ENCODE data around the gene KRT3.
"Not testable (repeated sequence)": the region's sequence is repeated elsewhere in the genome, so short reads cannot be mapped to it uniquely, and the experiment has no call there.

KRT3 gene

DNA sequence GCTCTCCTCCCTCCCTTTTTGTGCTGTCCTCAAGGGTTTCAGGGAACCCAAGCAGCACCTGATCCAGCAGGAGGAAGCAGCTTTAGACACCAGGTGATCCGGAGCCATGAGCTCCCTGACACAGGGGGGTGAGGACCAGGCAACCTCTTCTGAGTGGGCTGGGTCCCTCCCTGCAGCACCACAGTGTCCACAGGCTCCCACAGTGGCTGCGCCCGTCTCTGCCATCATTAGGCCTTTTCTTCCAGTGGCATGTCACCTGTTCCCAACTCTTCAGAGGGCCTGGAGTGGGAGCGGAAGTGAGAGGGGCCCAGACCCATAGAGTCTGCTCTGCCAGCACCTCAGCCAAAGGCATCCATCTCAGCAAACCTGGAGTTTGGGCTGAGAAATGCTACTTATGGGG, 18.4 kb downstream of the KRT3 start:
- no peak for DNase-seq

DNA sequence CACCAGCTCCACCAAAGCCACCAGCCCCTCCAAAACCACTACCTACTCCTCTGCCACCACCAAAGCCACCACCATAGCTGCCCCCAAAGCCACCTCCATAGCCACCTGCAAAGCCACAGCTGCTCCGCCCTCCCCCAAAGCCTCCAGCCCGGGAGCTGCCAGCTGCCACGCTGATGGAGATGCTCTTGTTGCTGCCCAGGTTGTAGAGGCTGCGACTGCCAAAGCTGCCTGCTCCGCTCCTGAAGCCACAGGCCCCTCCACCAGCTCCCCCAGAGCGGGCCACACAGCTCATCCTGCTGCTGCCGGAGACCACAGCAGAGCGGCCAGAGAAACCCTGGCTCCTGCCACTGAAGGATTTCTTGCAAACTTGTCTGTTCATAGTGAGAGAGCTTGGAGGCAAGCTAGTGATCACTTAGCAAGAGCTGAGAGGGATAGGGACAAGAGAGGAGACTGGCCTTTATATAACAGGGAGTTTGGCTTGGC, 19.0 kb downstream of the KRT3 start, which contains the start of gene KRT76:
Gene KRT76 (minus strand): TSS at position 433 of the 483 bp plus-strand sequence. CDS start 54 bp downstream, at position 379.
- DNase-seq: no peak

DNA sequence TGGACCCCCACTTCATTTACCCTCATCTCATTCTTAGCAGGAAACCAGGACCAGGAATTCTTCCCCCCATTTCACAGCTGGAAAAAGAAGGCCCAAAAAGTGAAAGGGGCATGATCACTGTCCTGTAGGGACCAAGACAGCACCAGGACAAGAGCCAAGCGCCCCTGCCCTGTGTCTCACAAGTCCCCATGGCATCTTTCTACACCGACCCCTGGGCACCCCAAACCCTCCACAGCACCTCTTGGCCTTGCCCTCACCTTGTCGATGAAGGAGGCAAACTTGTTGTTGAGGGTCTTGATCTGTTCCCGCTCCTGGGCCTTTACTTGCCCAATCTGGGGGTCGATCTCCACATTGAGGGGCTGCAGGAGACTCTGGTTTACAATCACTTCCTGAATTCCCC, 19.5 kb downstream of the KRT3 start:
- no peak for DNase-seq

DNA sequence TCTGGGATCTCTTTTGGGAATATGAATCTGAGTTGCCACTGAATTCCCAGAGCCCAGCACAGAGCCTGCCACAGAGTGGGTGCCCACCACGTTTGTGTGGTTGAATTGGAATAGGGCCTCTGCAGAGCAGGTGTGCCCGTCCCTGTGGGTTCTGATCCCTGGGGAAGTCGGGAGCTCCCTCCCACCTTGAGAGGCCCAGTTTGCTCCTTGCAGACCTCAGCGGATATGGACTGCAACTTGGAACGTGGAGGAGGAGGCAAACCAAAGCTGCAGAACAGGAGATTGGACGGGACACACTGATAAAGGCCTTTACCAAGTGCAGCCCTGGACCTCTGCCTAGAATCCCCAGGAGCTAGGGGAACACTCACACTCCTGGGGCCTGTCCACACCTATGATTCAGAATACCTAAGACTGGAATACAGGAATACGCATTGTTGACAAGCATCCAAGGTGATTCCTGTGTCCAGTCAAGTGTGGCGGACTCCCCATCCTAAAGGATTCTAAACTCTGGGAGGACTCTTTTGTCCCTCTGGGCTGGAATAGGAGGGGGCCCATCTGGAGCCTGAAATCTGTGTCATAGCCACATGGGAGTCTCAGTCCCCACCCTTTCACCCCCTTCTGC, 21.2 kb downstream of the KRT3 start:
- no peak for DNase-seq

DNA sequence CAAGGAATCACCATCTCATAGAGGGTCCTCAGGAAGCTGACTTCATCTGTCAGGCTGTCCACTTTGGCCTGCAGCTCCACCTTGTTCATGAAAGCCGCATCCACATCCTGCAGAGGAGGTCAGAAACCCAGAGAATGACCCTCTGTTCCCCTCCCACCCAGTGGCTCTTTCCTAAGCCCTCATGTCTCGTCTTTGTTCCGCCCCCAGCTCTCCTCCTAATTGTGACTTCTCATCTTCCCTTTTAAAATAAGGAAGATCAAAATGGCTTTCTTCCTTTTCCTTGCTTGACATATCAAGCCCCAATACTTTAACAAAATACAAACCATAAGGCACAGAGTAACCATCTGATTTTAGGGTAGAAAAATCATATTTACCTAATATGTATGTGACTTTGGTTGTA, 23.1 kb downstream of the KRT3 start:
- no peak for DNase-seq

DNA sequence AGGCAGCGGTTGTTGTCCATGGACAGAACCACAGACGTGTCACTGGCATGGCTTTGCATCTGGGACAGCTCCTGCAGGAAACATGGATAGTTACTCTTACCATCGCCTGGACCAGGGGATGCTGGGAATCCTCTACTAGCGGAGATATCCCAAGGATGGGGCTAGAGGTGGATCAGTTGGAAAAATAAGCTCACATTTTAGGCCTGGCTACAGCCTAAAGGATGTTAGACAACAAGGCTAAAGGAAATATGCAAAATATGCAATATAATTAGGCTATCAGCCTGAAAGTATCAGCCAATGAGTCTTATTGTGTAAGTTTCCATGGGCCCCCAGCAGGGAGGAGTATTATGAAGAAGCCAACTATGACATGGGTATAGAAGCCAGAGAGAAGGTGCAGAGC, 23.7 kb downstream of the KRT3 start:
- DNase-seq: no peak

DNA sequence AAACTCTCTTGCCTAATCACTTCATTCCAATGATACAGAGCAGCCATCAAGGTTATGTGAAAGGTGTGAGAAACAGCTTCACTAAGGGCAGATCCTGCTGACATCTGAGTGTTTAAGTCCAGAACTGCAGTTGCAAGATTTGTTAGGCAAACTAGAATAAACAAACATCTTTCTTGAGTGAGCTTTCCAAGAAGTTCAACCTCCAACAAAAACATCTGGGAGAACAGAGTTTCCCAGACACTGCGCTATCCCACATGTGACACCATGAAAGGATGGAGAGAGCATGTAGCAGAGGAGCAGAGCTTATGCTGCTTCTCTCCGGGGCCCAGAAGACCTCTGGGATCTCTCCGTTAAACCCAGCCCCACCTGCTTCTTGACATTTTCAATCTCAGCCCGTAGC, 24.4 kb downstream of the KRT3 start:
- DNase-seq: no peak

DNA sequence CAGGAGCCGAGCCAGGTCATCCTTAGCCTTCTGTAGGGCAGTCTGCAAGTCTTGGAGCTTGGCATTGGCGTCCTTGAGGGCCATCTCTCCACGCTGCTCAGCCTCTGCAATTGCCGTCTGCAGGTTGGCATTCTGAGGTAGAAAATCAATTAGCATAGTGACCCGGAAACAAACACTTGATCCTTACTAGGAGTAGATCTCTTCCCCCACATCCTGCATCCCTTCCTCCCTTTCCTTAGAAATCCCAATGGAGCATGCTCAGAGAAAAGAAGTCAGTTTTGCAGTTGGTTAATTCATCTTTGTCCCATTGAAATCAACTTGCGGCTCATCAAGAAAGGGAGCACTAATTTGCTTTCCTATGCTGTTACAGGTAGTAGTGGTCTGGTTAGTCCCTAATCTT, 24.8 kb downstream of the KRT3 start:
- DNase-seq: no peak

DNA sequence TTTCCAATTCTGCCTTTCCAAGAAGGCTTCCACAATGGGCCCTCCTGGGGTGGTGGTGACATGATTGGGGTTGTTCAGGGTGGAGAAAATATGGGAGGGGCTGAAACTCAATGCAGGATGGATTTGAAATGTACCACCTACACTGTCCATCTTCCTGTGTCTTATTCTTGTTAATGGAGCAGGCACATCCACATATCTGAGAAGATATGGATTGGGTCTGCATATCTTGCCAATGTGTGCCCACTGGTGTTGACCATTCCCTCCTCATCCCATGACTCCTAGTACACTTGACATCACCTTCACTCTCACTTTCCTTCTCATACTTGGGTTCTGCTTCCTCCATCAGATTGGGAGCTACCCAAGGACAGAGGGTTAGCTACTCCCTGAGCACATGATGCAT, 26.0 kb downstream of the KRT3 start:
- DNase-seq: no peak

DNA sequence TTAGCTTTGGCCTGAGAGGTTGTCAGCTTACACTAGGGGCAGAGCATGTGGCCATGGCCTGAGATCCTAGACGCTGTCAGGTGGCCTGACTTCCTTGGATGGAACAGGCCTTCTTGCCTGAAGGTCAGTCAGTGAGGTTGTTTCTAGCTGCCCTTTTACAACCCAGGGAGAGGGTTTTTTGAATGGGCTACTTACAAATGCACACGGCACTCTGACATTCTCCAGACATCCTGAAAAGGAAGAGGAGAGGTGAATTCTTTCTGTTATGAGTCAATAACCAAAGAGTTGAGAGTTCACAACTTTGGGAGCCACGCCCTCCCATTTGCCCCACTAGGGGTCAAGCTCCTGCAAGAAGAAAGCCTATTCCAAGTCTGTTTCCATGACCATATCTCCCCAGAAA, 26.6 kb downstream of the KRT3 start:
- DNase-seq: no peak

DNA sequence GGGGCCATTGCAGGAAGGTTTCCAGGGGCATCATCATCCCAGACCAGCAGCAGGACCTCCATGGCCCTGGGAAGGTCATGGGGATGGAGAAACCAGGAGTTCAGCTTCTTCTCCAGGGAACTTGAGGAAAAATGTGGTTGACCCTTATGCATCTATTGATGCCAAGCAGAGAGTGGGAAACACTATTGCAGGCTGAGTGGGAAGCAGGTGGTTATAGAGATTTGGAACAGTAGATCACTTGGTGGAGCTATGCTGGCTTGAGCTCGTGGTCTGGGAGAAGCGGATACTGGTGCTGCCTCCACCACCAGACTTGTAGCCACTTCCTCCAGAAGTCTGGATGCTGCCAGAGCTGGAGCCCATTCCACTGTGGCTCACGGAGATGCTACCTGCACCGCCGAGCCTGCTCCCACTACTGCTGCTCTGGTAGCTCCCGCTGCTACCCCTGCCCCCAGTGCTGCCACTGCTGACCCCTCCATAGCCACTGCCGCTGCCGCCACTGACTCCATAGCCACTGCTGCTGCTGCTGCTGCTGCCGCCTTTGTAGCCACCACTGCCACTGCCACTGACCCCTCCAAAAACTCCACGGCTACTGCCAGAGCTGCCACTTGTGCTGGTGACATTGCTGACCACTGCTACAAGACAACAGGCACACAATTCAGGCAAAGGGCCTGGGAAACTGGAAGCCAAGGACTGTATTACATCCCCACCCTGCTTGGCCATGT, 27.3 kb downstream of the KRT3 start:
- DNase-seq: no peak

DNA sequence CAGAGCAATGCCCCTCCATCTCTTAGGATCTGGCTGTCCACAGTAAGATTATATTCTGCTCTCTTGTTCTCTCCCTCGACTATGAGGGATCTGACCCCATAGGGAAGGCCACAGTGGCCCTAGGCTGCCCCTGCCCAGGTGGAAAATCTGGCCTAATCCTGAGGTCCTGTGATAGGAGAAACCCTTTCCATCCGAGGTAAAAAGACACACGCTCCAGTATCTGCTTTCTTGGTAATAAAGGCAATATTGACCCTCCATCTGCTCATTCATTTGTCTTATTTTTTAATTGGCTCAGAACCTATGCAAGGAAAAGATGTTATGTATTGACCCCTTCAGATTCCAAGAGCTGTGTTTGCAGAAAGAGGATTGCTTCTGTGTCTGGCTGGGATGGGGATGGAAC, 28.5 kb downstream of the KRT3 start:
- DNase-seq: no peak

DNA sequence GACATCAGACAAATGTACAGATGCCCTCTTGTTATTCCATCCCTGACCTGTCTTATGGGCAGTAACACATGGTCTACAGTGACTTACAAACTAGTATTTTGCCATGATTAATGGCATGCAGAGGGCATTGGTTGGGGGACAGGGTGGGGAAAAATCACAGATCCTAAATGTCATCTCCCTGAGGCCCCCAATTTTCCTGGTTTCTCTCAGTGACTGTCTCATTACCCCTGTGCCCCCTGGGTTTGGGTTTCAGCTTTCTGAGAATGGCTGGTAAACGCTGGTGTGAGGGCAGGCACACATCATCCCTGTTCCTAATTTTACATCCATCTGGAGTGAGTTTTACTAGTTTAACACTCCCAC, 28.9 kb downstream of the KRT3 start:
- DNase-seq: no peak

DNA sequence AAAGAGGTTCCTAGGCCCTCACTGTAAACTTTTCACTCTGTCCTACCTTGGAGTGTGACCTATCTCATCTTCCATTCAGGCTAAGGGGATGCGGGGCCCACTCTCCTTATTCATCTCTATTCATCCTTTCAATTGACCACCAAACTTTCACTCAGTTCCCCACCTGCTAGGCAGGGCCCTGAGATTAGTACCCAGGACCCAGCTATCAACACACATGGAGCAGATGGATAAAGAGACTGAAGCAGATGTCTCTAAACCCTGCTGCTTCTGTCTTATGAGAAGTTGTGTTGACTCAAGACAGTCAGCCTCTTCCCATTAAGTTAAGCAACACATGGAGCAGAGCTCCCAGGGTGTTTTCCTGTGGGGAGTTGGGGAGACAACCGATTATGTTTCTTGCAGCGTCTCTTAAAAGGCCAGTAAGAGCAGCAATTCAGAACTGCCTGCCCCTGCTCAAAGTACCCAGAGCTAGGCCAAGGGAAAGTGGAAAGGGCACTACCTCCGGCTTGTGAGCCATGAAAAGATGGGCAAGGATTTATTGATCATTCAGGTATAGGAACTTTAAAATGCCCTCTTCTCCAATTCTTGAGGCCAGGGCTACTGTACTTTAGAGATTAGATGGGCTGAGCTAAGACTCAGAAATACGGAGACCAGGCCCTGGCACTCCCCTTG, 29.4 kb downstream of the KRT3 start:
- no peak for DNase-seq

DNA sequence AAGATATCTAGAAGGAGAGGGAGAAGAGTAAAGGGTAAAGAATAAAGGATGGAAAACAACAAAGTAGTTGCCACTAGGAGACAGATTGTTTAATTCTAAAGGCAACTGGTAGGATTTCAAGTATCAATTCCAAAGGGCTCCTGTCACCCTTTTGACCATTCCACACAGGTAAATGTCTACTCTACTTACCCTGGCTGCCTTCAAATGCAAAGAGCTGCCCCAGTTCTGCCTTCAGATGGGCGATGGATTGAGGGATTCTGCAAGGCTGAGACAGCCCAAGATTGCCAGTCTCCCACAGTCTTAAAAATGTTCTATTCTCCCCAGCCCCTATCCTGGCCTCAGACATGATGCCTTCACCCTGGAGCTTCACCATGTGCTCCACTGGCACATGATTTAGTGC, 30.2 kb downstream of the KRT3 start:
- no peak for DNase-seq

DNA sequence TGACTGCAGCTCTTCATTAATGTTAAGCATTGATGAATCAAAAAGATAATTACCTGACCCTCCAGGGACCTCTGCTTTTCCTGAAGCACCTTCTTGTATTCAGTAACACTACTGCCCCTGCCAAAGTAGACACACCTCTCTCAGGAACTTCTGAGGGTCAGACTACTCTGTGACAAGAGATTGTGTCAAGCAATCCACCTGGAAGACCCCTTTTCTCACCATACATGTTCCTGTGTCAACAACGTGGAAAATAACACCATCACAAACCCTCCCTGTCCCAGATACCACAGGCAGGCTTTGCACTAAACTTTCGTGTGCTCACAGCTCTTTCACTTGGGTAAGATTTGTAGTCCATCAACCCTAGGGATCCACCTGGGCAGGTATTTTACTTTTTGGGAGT, 31.9 kb downstream of the KRT3 start:
- DNase-seq: no peak

DNA sequence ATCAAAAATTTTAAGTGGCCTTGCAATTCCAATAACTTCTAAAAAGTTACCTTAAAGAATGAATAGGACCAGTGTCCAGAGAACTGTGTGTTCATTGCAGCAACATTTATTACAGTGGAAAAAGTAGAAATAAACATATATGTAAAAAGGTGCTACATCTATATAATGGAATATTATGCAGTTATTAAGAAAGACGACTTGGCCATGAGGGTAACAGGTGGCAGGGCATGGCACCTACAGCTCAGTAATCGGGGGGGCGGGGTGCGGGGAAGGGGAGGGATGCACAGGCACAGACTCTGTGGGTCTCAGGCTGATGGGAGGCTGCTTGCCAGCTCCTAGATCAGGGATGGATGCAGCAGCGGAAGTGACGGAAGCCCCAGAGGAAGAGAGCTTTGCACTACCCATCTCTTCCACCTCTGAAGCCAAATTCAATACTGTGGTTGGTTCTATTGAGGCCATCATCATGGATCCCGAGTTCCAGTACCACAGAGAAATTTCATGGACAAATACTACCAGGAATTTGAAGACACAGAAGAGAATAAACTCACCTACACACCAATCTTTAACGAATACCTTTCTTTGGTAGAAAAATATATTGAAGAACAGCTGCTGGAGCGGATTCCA, 32.8 kb downstream of the KRT3 start:
- DNase-seq: no peak

DNA sequence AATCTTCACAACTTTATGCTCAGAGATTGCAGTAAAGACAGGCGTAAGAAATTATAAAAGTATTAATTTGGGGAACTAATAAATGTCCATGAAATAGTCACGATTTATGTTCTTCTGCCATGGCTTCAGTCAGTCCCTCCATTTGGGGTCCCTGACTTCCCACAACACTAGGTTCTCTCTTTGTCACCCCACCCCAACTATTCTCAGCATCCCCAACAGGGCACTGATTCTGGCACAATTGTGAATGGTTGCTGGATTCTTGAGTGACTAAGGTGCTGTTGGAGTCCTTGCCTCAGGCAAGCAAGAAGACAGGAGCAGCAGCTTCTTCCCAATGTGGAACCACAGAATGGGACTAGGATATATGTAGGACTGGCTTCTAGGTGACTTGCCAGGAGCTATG, 34.1 kb downstream of the KRT3 start:
- no peak for DNase-seq

DNA sequence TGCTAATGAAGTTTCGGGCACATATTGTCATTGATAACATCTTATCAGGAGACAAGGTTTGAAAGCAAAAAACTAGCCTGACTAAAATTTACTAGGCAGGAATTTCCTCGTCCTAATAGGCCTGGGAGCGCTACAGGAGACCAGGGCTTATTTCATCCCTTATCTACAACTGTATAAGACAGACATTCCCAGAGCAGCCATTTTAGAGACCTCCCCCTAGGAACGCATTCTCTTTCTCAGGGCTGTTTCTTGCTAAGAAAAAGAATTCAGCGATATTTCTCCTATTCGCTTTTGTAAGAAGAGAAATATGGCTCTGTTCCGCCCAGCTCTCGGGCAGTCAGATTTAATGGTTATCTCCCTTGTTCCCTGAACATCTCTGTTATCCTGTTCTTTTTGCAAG, 34.7 kb downstream of the KRT3 start:
- DNase-seq: not testable (repeated sequence)

DNA sequence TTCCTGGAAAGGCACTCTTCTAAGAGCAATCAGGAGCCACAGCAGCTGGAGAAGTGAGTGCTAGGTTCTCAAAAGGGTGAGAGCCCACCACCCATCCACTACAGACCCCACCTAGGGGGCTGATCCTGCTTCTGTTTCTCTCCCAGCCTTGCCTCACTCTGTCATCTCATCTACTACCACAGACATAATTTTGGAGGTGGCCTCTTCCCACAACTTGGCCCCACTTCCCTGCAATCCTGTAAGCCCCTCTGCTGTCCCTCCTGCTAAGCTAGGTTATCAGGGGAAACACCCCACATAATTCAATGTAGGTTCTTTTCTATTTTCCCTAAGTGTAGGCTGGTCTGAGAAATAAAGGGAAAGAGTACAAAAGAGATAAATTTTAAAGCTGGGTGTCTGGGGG, 35.3 kb downstream of the KRT3 start:
- DNase-seq: no peak

DNA sequence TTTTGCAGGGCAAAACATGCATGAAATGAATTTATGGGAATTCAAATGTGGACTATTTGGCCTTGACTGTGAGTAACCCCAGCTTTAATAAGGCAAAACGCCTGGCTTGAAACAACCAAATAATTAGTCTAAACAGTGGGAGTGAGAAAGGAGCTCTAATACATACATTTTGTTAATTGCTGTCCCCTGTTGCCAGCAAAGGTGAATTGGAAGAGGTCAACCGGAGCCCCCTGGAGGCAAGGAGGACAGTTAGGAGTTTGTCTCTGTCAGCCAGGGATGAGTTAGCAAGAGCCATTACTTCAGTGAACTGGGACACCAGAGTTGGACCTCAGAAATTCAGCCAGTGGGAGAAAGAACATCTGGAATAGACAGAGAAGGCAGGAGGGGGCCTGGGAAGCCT, 36.2 kb downstream of the KRT3 start:
- no peak for DNase-seq

DNA sequence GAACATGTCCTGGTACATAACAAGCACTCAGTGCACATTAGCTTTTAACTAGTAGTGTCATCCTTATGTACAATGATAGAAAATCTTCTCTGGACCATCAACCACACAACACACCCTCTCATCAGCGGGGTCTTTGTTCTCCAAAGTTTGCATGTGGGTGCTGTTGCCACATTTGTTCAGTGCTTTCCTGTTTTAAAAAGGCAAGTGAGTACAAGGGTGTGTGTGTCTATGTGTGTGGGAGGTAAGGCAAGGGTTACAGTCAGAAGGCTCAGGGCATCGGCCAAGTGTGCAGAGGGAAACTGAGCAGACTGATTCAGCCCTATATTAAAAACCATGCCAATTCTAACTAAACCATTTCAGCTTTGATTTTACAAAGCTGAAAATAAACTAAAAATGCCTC, 36.7 kb downstream of the KRT3 start:
- no peak for DNase-seq

DNA sequence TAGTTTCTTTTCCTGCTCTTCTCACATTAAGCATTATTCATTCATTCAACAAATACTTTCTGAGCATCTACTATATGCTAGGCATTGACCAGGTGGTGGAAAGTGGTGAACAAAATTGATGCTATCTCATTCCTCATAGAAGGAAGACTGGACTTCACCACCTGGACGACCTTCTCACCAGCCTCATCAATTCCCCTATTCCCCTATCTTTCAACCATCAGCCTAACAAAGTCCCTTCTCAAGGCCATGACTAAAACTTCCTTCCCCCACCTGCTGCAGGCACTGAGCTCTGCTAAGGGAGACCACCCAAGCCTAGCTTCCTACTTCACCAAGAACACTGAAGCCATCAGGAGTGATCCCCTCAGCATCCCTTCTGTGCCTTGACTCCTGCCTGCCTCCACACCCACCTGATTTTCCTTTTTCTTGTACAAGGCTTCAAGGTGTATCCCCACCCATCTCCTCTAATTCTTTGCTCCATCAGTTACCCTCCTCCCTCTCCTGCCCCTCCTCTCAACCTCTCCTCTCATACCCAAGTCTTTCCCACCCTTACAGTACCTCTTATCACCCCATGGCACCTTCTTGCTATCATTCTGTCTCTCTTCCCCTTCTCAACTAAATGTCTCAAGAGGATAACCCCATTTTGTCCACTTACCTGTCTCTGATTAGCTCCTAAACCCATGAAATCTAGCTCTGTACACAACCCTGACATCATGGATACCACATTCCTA, 38.3 kb downstream of the KRT3 start:
- DNase-seq: no peak
